ENCODE measurements around the gene TMC1. TPM values are rescaled to one million over a fixed set of nuclear protein-coding genes. Genes with fewer than 3 reads are reported as not detected.

Gene TMC1
- total and polyA plus RNA-seq, 10 of the 15 experiments (the other 5 are each of a cell fraction or from before 2014, with no cell fraction given), result 0.06 to 0.94 (median 0.40) TPM; not detected in 1

- in situ Hi-C loops (cut with MboI), result no loop called here
- no peaks in the 10 kb centered on the region for H3K79me2 ChIP-seq (ENCODE audit: control insufficient read depth, insufficient read depth, low read length)
- no peak for FAIRE-seq
Measured at GRCh38 chr9:72680593-72681282, 159.3 kb downstream of the TMC1 start.

More at GRCh38 chr9:72680593-72681282, 159.3 kb downstream of the TMC1 start:
- Histone ChIP-seq H3K9me3 (replicated peaks; ENCODE audit: control insufficient read depth, insufficient read depth, low read length) (no peaks in the 10 kb centered on the region), H4K20me1 (ENCODE audit: control insufficient read depth, insufficient read depth) (no peaks in the 10 kb centered on the region), H3K27me3 (replicated peaks in 1 of 2; ENCODE audit: control insufficient read depth in 2 of 2, insufficient read depth in 2 of 2, low read length in 1 of 2) (no peaks in the 10 kb centered on the region), H3K4me1 (ENCODE audit: control insufficient read depth, insufficient read depth, low read length) (no peaks in the 10 kb centered on the region), H3K4me3 (no peak overlapping the region), H3K27ac (ENCODE audit: control insufficient read depth, insufficient read depth) (no peak overlapping the region), H2AFZ (ENCODE audit: control insufficient read depth, low read depth, low read length) (no peak overlapping the region), H3K36me3 (ENCODE audit: control insufficient read depth in 2 of 2, insufficient read depth in 2 of 2, low read length in 1 of 2) (no peaks in the 10 kb centered on the region), H3K4me2 (ENCODE audit: control insufficient read depth, insufficient read depth) (no peak overlapping the region), H3K9ac (ENCODE audit: control insufficient read depth, insufficient read depth, low read length) (no peak overlapping the region)
- SMC1A ChIA-PET (ENCODE audit: uncharacterized antibody, unreplicated experiment), result no interaction called here
- ATAC-seq (no peak), DNase-seq (ENCODE audit: low read depth, low spot score) (no peak)
- intact Hi-C loops (cut with micrococcal nuclease; ENCODE audit: unreplicated experiment), result no loop called here
- WGBS (ENCODE audit: insufficient coverage, insufficient replicate concordance, low lambda C conversion rate, missing lambda C conversion rate), result 0% methylated on average over 2 of the region's 2 CpGs
- BruUV-seq (replicated peaks), result no TSS peak
- RAD21 ChIA-PET (ENCODE audit: unreplicated experiment), result no interaction called here
- TF ChIP-seq CBX5 (IDR thresholded peaks at IDR 0.05; ENCODE audit: low read depth) (no peak), MXI1 (IDR thresholded peaks at IDR 0.05; ENCODE audit: low read depth, low read length) (no peak), RFX5 (IDR thresholded peaks at IDR 0.05; ENCODE audit: low read depth, low read length) (no peak), TCF7 (IDR thresholded peaks at IDR 0.05; ENCODE audit: borderline replicate concordance) (no peak), SUZ12 (IDR thresholded peaks at IDR 0.05; ENCODE audit: unreplicated experiment) (no peak), PRDM15 (CRISPR knock-in tag; IDR thresholded peaks at IDR 0.05) (no peak), ZNF24 (IDR thresholded peaks at IDR 0.05) (no peak), DPF2 (IDR thresholded peaks at IDR 0.05) (no peak), ZNF274 (IDR thresholded peaks at IDR 0.05; ENCODE audit: insufficient read depth, insufficient read length) (no peak), ZNF622 (IDR thresholded peaks at IDR 0.05) (no peak), NR2F1 (conservative IDR thresholded peaks at IDR 0.05) (no peak), CHD1 (IDR thresholded peaks at IDR 0.05; ENCODE audit: low read depth, low read length) (no peak), CEBPB (IDR thresholded peaks at IDR 0.05; ENCODE audit: borderline replicate concordance in 1 of 2, low read depth in 2 of 2, low read length in 2 of 2) (no peak), MEF2B (IDR thresholded peaks at IDR 0.05; ENCODE audit: partially characterized antibody, poor library complexity, severe bottlenecking) (no peak), NFIC (IDR thresholded peaks at IDR 0.05; ENCODE audit: low read depth, low read length) (no peak), CBFB (IDR thresholded peaks at IDR 0.05; ENCODE audit: low read depth) (no peak), HCFC1 (IDR thresholded peaks at IDR 0.05; ENCODE audit: low read length) (no peak), EED (IDR thresholded peaks at IDR 0.05; ENCODE audit: low read depth) (no peak), BCL3 (IDR thresholded peaks at IDR 0.05; ENCODE audit: borderline replicate concordance, insufficient read depth, low read depth, low read length, poor library complexity, severe bottlenecking) (no peak)
- CTCF ChIA-PET, result interaction anchor here (1.0 kb wide), 1 partner anchor 12 kb away, joined by 5 read pairs; no protein-coding TSS in a partner anchor
- POLR2A ChIA-PET, result no interaction called here

All from GM12878 (cell line).